ENCODE results near the gene KIAA1217.

KIAA1217 gene

DNA sequence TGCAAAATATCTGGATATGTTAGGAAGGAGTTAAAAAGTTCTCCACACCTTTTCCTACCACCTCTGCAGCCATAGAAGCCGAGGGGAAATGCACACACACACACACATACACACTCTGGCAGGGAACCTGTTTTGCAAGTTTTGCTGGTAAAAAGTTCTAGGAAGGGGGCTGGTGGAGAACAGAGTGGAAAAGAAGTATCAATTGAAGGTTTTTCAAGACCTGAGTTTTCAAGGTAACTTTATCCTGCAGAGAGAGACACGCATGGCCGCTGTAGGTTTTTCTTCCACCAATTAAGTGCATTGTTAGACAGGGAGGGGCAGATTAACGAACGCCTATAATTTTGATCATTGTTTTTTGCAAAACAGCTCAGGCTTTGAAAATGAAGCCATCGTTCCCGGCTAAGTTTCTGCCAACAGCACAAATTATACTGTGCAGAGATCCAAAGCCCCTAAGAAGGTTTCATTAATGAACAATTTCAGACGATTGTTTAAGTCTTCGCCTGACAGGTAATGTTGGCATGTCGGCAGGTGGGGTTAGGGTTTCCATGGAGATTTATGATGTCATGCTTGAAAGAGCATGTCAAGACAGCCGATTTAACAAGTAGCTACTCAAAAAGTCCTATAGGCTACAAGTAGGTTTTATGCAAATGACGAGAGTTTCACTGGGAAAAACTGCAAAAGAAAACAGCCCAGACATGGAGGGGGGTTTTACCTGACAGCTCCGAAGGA, 29.7 kb downstream of the KIAA1217 start:
- Histone ChIP-seq H3K27me3 (peaks cover 25% of the 10 kb centered on the region), H3K9me3 (no peaks in the 10 kb centered on the region), H3K4me1 (ENCODE audit: control insufficient read depth in 1 of 2, insufficient read depth in 1 of 2, low read depth in 1 of 2, low read length in 1 of 2) (no peaks in the 10 kb centered on the region), H3K27ac (no peak overlapping the region), H3K4me3 (ENCODE audit: low read depth in 1 of 2, low read length in 1 of 2) (no peak overlapping the region), H3K36me3 (no peaks in the 10 kb centered on the region)
- TF ChIP-seq, protein P1, sequence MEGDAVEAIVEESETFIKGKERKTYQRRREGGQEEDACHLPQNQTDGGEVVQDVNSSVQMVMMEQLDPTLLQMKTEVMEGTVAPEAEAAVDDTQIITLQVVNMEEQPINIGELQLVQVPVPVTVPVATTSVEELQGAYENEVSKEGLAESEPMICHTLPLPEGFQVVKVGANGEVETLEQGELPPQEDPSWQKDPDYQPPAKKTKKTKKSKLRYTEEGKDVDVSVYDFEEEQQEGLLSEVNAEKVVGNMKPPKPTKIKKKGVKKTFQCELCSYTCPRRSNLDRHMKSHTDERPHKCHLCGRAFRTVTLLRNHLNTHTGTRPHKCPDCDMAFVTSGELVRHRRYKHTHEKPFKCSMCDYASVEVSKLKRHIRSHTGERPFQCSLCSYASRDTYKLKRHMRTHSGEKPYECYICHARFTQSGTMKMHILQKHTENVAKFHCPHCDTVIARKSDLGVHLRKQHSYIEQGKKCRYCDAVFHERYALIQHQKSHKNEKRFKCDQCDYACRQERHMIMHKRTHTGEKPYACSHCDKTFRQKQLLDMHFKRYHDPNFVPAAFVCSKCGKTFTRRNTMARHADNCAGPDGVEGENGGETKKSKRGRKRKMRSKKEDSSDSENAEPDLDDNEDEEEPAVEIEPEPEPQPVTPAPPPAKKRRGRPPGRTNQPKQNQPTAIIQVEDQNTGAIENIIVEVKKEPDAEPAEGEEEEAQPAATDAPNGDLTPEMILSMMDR (IDR thresholded peaks at IDR 0.05) = no peak

DNA sequence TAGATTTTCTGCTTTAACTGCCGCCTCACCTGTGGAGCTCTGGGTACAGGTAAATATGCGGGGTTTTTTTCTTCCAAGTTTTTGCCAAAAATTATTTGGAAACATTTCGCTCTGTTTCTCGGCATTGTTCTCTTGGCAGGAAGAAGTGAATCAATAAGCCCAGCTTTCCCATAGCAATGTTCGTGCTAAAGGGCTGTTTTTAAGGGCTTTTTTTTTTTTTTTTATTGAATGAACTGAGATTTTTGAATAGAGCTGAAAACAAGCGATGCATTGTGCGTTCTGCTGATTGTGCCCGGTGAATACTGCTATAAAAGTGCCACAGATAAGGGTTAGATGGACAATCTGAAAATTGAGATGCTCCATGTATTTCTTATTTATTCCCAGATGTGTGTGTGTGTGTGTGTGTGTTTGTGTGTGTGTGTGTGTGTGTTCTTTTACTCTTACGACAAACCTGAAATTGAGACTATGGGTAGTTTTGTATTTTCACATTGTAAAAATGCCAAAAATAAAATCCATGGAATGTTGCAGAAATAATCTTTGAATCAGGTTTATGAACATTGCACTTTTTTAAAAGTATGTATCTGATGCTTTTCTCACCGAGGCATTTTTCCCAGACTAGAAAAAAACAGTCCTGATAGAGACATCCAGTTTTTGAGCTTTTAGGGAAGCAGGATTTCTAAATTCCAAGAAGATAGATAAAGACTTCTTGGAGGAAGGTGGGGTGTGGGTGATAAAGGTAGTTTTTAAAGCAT, 30.5 kb downstream of the KIAA1217 start:
- TF ChIP-seq, protein P1 (IDR thresholded peaks at IDR 0.05) = no peak
- H3K36me3 ChIP-seq = no peaks in the 10 kb centered on the region
- peaks cover 25% of the 10 kb centered on the region for H3K27me3 ChIP-seq
- no peak overlapping the region for H3K27ac ChIP-seq
- no peak overlapping the region for H3K4me3 ChIP-seq (ENCODE audit: low read depth in 1 of 2, low read length in 1 of 2)
- no peaks in the 10 kb centered on the region for H3K9me3 ChIP-seq
- no peaks in the 10 kb centered on the region for H3K4me1 ChIP-seq (ENCODE audit: control insufficient read depth in 1 of 2, insufficient read depth in 1 of 2, low read depth in 1 of 2, low read length in 1 of 2)

DNA sequence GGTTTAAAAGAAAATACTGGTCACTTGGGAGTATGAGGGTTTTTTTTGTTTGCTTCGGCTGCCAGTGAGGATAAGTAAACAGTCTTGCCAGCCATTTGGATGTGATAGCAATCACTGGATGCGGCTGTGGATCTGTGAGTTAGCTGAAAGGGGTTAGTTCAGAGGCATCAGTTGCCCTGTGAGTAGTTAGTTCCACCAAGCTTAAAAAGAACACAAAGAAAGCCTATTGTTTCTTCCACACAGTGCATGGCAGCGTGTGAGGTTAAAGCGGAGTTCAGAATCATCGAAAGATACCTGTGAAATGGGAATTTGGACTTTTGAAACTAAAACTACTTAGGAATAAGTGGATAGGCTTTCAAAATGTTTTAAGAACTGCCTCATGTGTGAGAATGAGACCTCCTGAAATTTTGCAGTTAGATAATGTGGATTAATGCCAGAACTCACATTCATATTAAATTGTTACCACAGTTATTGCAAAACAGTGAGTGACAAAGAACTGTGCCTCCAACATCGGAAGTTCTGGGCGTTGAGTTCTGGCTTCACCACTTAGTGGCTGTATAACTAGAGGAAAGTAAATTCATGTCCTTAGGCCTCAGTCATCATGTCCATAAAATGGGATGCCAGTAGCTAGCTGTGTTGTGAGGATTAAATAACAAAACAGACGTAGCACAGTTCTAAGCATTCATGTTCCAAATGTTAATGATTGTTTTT, 31.3 kb downstream of the KIAA1217 start:
- TF ChIP-seq, protein P1 (IDR thresholded peaks at IDR 0.05) = no peak
- Histone ChIP-seq H3K27ac (no peak overlapping the region), H3K27me3 (peaks cover 25% of the 10 kb centered on the region), H3K36me3 (no peaks in the 10 kb centered on the region), H3K4me1 (ENCODE audit: control insufficient read depth in 1 of 2, insufficient read depth in 1 of 2, low read depth in 1 of 2, low read length in 1 of 2) (no peaks in the 10 kb centered on the region), H3K9me3 (no peaks in the 10 kb centered on the region), H3K4me3 (ENCODE audit: low read depth in 1 of 2, low read length in 1 of 2) (no peak overlapping the region)

DNA sequence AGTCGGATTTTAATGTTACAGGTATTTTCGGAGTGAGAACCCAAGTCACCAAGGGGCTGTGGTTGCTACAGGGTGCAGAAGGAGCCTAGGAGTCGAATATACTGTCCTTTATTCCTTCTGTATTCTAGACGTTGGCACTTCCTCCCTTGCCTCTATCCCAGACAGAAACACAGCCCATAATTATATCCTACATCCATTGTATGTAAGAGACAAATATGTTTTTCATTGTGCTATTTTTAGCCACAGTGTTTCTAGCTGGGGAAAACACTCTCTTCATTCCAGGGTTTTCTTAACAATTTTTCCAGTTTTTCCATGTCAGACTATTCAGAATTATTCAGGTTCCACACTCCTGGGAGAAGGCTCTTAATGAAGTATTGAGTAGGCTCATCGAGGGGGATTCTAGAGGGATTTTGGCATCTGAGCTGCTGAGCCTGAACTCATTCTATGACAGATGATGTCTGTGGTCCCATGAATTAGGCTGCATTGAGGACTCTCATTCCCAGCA, 32.6 kb downstream of the KIAA1217 start:
- TF ChIP-seq, protein P1 (IDR thresholded peaks at IDR 0.05) = no peak
- no peaks in the 10 kb centered on the region for H3K4me1 ChIP-seq (ENCODE audit: control insufficient read depth in 1 of 2, insufficient read depth in 1 of 2, low read depth in 1 of 2, low read length in 1 of 2)
- no peak overlapping the region for H3K27ac ChIP-seq
- H3K27me3 ChIP-seq = peaks cover 25% of the 10 kb centered on the region
- H3K9me3 ChIP-seq = no peaks in the 10 kb centered on the region
- H3K4me3 ChIP-seq (ENCODE audit: low read depth in 1 of 2, low read length in 1 of 2) = no peak overlapping the region
- no peaks in the 10 kb centered on the region for H3K36me3 ChIP-seq

DNA sequence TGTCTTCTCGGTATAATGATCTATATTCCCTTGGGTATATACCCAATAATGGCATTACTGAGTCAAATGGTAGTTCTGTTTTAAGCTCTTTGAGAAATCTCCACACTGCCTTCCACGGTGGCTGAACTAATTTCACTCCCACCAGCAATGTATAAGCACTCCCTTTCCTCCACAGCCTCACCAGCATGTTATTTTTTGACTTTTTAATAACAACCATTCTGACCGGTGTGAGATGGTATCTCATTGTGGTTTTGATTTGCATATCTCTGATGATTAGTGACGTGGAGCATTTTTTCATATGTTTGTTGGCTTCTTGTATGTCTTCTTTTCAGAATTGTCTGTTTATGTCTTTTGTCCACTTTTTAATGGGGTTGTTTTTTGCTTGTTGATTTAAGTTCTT, 33.6 kb downstream of the KIAA1217 start:
- Histone ChIP-seq H3K4me3 (ENCODE audit: low read depth in 1 of 2, low read length in 1 of 2) (no peak overlapping the region), H3K27ac (no peak overlapping the region), H3K9me3 (no peaks in the 10 kb centered on the region), H3K36me3 (no peaks in the 10 kb centered on the region), H3K4me1 (ENCODE audit: control insufficient read depth in 1 of 2, insufficient read depth in 1 of 2, low read depth in 1 of 2, low read length in 1 of 2) (no peaks in the 10 kb centered on the region), H3K27me3 (peaks cover 25% of the 10 kb centered on the region)
- TF ChIP-seq, protein P1 (IDR thresholded peaks at IDR 0.05) = no peak
